HG02870 (cell line): Measurements from ENCODE around the gene GLB1L2.
"Not testable (repeated sequence)": the region's sequence is repeated elsewhere in the genome, so short reads cannot be mapped to it uniquely, and the experiment has no call there.

Source experiments
- ATAC-seq: cut with Tn5 transposase; IDR thresholded peaks from one replicate; pipeline ENCODE4 v1.9.1; 2021; ENCODE audit warnings: mild to moderate bottlenecking, moderate library complexity; ENCODE audit not compliant: unreplicated experiment

The GLB1L2 gene, protein sequence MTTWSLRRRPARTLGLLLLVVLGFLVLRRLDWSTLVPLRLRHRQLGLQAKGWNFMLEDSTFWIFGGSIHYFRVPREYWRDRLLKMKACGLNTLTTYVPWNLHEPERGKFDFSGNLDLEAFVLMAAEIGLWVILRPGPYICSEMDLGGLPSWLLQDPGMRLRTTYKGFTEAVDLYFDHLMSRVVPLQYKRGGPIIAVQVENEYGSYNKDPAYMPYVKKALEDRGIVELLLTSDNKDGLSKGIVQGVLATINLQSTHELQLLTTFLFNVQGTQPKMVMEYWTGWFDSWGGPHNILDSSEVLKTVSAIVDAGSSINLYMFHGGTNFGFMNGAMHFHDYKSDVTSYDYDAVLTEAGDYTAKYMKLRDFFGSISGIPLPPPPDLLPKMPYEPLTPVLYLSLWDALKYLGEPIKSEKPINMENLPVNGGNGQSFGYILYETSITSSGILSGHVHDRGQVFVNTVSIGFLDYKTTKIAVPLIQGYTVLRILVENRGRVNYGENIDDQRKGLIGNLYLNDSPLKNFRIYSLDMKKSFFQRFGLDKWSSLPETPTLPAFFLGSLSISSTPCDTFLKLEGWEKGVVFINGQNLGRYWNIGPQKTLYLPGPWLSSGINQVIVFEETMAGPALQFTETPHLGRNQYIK

DNA sequence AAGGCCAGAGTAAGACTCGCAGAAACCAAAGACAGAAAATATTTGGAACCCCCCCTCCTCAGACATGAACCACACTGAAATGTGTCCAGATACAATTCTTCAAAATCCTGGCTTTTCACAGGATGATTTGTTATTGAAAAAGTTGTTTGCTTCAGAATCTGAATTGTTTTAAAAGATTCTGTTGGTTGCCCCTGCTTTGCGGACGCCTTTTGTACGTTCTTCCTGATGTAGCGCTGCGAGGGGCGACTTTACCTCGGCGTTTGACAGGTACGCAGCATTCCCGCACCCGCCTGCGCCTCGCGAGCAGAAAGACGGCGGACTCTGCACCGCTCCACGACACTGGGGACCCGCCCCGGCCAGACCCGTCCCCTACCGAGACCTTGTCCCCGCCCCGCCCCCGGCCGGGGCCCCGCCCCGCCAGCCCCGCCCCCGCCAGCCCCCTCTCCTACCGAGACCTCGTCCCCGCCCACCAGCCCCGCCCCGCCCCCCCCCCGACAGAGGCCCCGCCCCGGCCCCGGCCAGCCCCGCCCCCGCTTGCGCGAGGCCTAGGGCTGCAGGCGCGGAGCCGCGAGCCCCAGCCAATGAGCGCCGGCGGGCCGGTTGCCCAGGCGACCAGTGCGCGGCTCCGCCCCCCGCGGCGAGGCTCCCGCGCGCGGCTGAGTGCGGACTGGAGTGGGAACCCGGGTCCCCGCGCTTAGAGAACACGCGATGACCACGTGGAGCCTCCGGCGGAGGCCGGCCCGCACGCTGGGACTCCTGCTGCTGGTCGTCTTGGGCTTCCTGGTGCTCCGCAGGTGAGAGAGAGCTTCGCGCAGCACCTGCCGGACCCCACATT lies at the start of gene GLB1L2:
Gene GLB1L2, plus strand, starts transcription at position 635 of the 835 bp plus-strand sequence. Its CDS starts 74 bp downstream, at position 709.
- peak; percentile 89 for ATAC-seq

DNA sequence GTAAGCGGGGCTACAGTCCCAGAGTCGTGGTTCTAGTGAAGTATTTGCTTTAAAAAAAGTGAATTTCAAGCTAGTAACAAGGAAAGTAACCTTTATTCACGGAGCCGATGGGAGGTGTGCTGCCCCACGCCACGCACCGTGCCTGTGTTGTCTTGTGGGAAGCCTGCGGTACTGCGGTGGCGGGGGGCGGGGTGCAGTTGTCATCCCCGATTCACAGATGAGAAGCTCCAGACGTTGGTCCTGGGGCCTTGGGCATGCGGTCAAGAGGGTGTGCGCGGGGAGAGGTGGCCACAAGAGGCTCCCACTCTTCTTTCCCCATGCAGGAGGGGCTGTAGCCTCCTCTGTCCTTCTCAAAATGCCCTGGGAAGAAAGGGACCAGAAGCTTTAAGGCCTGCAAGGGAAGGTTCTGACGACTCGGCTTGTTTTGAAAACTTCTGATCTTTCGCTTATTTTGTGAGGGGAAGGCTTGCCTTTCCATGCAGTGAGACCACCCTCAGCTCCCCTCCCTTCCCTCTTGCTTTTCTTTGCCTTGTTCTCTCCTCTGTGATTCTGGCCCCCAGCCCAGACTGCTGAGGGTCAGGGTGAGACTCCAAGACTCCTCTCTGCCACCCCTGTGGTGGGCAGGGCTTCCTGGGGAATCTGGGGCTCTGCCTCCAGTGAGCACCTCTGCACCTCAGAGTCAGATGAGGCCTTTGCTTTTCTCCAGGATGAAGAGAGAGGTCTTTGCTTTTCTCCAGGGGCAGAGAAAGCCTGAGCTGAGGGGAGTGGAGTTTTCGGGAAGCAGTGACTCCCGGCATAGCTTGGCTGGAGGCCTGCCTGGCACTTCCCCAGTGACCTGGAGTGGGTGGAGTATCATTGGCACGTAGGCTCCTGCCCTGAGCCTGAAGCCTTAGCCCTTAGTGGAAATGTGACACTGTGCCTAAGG lies 49.4 kb upstream of the GLB1L2 start:
- ATAC-seq = no peak

DNA sequence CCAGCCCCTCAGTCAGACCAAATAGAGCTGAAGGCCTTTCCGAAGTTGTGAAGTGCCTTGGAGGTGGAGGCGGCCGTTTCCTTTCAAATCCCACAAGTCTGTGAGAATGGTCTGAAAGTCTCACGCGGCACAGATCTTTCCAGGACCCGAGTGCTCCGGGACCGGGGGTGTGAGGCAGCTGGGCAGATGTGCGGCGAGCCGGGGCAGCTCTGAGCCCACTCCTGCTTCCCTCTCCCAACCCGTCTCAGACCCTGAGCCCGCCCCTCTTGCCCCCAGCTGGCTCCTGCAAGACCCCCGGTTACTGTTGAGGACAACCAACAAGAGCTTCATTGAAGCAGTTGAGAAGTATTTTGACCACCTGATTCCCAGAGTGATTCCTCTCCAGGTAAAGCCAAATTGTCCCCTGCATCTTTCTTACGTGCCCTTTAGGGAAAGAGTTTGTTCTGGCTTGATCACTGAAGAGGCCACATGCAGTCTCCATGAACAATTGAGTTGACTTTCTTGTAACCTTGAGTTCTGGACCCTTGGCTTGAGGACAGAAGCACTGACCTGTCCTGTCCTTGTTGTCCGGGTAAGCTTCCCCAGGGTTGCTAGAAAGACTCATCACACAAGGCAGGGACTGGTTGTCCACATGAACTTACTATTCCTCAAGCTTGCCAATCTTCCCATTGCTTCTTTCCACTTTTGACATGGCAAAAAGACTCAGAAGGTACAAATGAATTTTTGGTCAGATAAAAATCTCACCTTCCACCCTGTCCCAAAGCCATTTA lies 48.1 kb upstream of the GLB1L2 start:
- no peak for ATAC-seq

DNA sequence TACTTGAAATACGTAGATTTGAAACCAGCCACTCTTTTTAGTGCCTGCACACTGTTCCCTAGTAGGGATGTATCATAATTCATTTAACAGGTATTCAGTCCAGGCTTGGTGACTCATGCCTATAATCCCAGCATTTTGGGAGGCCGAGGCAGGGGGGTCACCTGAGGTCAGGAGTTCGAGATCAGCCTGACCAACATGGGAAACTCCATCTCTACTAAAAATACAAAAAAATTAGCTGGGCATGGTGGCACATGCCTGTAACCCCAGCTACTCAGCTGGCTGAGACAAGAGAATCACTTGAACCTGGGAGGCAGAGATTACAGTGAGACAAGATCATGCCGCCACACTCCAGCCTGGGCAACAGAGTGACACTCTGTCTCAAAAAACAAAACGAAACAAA lies 47.4 kb upstream of the GLB1L2 start:
- not testable (repeated sequence) for ATAC-seq

DNA sequence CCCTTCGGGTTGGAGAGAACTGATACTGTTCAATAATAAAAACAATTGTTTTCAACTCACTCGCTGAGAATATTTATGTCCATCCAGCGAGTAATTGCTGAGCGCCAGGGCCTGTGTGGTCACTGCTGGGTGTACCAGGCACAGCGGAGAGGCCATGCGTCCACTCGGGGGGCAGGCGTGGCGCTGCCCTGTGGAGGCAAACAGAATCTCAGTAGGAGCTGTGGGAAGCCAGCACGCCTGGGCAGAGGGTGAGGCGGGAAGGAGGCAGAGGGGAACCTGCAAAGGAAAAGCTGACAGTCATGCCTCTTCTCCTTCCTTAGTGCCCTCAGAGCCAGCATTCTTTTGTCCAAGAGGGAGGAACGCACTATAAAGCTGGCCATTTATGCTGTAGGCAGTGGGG lies 44.2 kb upstream of the GLB1L2 start:
- ATAC-seq = no peak

DNA sequence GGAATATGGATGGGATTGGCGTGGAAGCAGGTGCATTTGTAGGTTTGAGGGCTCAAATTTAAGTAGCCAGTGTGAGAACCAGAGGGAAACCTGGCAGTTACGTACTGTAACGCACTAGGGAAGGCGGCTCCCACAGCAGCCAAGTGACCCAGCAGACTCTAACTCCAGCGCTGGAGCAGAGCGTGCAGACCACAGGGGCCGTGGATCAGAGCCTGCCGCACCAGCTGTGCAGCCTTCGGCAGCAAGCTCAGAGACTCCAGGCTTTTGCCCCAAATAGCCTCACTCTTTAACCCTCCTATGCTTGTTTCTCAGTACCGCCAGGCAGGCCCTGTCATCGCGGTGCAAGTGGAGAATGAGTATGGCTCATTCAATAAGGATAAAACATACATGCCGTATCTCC lies 43.3 kb upstream of the GLB1L2 start:
- ATAC-seq = no peak

DNA sequence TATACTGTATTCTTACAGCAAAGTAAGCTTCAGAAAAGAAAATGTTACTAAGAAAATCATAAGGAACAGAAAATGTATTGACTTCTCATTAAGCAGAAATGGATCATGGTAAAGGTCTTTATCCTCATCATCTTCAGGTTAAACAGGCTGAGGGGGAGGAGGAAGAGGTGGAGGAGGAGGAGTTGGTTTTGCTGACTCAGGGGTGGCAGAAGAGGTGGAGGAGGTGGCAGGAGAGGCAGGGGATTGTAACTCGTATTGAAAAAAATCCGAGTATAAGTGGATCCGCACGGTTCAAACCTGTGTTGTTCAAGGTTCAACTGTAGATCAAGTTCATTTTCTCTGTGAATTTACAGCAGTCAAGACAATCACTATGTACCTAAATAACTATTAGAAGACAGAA lies 42.6 kb upstream of the GLB1L2 start:
- ATAC-seq = no peak

DNA sequence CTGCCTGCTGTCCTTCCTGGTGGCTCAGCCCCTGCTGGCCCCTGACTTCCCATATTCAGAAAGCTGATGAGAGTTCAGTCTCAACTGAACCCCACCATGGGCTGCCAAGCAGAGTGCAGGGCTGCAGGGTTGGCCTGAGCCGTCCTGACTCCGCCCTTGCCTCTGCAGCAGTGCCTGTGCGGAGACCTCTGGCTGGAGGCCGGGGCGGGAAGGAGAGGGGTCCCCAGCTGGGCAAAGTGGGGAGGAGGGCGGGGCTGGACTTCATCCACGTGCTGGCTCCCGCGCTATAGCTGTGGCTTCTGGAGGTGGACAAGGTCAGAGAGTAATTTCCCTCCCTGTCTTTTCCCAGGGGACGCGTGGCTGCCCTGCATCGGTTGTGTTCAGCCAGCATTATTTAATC lies 42.0 kb upstream of the GLB1L2 start:
- no peak for ATAC-seq

DNA sequence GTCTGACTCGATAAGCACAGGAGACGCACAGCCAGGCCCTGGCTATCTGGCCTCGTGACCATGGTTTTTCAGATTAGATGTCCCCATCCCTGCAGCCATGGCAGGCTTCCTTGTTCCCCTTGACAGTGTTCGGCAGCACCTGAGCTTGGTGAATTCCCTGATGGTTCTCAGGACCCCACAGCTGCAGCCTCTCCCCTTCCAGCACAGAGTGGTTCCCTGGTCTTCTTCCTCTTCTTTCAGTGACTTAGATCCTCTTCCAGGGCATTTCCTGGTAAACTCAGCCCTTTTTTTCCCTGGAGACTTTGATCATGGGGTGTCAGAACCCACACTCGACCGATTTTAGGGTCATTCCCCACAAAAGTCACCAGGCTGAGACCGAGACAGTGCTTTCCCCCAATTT lies 41.1 kb upstream of the GLB1L2 start:
- no peak for ATAC-seq

DNA sequence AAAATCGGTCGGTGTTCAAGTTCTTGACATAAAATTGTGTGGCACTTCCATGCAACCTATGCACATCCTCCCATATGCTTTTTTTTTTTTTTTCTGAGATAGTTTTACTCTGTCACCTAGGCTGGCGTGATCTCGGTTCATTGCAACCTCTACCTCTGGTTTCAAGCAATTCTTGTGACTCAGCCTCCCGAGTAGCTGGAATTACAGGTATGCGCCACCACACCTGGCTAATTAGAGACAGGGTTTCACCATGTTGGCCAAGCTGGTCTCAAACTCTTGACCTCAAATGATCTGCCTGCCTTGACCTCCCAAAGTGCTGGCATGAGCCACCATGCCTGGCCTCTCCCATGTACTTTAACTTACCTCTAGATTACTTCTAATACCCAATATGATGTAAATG lies 40.6 kb upstream of the GLB1L2 start:
- ATAC-seq = no peak

DNA sequence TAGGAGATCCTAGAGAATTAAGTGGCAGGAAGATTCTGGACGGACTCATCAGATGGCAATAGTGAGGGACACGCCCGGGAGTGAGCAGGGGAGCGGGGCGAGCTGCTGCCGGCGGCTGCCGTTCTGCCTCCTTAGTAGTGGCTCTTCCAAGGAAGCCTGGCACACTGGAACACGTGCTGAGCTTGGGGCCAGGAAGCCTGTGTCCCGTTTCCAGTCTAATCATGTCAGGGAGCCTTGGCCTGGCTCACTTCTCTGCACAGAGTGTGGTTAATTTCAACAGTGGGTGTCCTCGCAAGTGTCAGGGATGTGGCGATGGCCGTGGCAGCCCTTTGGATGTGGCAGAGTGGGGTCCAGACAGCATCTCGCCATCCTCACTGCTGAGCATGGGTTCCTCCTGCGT lies 39.1 kb upstream of the GLB1L2 start:
- ATAC-seq = no peak

DNA sequence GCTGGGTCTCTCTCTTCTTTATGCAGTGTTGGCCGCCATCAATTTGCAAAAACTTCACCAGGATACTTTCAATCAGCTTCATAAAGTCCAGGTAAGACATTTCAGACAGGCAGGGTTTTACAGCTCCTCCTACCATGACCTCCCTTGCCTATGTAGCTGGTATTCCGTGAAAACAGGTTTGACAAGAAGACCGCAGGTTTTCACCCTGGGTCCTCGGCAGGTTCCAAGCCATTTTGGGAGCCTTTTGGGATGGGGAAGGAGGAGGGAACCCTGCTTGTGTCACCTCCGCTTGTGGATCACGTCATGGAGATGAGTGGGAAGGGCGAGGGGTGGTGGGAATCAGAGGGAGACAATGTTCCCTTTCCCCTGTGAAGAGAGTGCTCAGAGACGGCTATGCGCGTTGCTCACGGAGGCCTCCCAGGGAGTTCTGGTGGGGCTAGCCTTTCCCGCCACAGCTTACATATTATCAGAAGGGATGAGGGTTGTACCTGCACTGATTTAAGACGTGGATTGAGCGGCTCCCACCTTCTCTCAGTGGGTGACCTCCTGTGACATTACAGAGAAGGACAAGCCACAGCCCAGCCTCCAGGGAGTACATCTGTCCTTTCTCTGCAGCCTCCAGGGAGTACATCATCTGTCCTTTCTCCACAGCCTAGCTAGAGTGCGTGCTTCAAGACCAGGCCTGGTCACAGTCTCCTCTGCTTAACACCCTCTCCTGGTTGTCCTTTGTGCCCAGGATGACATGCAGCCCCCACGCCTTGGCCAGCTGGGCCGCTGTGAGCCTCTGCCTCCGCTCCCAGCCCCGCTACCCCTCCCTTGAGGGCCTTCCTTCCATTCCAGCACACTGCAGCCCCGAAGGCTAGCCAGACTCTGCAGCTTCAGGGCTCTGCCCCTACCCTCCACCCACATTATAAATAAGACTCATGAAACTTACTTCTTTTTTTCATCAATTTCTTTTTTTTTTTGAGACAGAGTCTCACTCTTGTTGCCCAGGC lies 38.4 kb upstream of the GLB1L2 start:
- no peak for ATAC-seq

DNA sequence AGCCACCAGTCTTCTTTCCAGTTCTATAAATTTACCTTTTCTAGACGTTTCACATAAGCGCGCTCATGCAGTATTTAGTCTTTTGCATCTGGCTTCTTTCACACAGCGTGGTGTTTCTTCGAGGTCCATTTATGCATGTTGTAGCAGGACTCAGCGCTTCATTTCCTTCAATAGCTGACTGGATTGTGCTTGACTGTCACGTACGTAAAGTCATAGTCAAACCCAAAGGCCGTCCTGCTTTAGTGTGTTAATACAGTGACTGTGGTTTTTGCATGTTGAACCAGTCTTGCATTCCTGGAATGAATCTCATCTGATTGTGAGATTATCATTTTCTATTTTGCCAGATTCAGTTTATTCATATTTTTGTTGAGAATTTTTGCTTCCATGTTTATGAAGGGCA lies 37.1 kb upstream of the GLB1L2 start:
- no peak for ATAC-seq

DNA sequence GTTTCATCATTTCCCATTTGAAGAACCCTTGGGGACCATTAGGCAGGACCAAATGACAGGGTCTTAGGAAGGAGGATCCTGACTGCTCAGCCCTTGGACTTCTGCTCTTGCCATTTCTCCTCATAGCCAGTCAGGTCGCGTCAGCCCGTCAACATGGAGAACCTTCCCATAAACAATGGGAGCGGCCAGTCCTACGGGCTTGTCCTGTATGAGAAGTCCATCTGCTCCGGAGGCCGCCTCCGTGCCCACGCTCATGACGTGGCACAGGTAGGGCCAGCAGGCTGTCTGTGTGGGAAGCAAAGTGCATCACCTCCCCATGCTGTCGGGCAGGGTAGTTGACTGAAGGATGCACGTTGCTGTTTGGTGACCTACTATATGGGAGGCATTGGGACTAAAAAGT lies 19.6 kb upstream of the GLB1L2 start:
- ATAC-seq = no peak

DNA sequence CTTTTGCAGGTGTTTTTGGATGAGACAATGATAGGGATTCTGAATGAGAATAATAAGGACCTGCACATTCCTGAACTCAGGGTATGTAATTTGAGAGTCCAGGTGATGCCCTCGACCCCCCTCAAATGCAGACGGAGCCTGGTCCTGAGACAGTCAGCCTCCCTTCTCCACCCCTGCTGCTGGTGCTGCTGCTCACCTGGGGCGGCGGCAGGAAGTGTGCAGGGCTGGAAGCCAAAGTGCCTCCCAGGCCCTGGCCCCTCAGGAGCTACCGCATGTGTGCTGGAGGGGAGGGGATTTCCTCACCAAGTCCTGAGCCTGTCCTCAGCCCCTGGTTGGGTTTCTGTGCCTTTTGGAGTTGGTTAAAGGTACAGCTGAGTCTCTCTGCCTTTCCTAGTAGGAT lies 19.0 kb upstream of the GLB1L2 start:
- ATAC-seq = no peak

DNA sequence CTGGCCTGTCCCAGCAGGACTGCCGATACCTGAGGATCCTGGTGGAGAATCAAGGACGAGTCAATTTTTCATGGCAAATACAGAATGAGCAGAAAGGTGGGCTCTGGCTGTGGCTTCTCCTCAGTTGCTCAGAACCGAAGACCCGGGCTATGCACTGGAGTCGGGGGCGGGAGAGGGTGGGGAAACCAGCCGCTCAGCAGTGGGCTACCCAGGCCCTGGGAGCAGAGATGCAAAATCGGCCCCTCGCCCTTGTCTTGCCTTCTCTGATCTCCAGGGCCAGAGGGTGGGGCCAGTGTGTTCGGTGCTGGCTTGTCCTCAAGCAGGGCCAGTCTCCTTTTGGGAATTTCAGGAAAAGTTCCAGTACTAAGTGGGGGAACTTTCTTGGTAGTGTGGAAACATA lies 18.4 kb upstream of the GLB1L2 start:
- no peak for ATAC-seq

DNA sequence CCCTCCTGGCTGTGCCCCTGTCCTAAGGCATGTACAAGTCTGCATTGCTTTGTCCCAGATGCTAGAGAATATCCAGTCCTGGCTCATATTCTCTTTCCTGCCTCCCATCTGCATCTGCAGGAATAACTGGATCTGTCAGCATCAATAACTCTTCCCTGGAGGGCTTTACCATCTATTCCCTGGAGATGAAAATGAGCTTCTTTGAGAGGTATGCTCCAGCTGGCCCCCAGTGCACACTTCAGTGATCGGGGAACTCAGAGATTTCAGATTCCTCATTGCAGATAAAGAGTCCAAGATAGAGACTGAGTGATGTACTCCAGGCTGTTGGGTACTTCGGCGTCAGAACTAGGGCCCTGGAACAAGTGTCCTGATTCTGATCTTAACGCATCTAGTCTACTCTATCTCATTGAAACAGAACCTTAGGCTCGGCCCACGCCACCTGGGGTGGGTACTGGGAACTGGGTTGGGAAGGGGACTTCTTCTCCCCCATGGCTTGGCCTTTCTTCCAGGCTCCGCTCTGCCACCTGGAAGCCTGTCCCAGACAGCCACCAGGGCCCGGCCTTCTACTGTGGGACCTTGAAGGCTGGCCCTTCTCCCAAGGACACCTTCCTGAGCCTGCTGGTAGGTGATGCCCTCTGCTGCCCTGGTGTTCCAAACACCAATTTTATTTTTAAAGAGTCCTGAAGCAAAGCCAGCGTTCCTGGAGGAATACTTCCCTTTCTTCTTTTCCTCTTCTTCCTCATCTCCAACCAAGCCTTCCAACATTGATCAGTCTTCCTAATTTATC lies 17.8 kb upstream of the GLB1L2 start:
- no peak for ATAC-seq

DNA sequence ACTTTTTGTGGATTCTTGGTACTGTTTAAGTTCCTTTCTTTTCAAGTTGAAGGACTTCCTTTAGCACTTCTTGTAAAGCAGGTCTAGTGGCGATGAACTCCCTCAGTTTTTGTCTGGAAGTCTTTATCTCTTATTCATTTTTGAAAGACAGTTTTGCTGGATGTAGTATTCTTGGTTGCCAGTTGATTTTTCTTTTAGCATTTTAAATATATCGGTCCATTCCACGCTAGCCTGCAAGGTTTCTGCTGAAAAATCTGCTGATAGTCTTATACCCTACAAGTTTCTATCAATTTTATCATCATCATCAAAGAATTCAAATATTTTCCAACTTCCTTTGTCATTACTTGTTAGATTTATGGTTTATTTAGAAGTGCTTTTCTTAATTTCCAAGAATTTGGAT lies 14.7 kb upstream of the GLB1L2 start:
- ATAC-seq = no peak
